Measurements from ENCODE around the gene DPP6.

The DPP6 gene

DNA sequence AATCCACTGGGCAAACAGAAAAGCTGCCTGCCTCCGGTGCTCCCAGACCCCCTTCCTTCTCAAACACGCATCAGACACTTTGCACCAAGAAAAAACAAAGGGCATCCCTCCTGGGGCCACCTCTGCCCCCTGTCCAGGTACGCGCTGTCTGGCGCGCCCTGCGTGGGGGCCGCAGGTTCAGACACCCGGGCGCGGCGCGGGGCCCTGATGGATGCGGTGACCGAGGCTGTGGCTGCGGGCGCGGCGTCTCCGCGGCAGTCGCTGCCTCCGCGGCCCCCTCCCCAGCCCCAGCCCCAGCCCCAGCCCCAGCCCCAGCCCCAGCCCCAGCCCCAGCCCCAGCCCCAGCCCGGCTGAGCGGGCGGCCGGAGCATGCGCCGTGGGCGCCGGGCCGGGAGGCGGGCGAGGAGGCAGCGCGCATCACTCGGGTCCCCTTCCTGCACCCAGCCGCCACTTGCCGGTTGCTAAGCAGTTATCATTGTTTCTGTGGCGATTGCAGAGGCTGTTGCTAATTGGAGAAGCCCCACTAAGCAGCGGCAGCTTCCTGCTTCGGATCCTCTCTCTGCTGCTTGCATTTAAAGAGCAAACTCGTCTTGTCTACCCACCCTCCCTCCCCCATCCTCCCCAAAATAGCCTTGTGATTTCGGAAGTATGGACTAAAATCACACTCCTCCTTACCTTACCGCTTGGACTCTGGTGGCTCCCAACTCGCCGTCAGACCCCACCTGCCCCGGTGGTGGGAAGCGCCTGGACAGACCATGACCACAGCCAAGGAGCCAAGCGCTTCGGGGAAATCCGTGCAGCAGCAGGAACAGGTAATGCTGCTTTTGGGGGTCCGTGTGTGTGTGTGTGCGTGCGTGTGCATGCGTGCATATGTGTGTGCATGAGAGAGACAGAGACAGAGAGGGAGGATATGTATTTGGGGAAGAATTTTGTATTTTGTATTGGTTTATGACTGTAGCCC lies 252.8 kb downstream of the DPP6 start:
- H3K9me3 ChIP-seq (ENCODE audit: low read depth, low read length) = no peaks in the 10 kb centered on the region
- no peak for DNase-seq (ENCODE audit: low read depth, low spot score)
- H3K27ac ChIP-seq = no peak overlapping the region
- no peaks in the 10 kb centered on the region for H3K36me3 ChIP-seq (ENCODE audit: insufficient read depth, low read length)
- TF ChIP-seq POLR2AphosphoS5 (IDR thresholded peaks at IDR 0.05; ENCODE audit: borderline replicate concordance, low read depth, low read length) (no peak), EZH2 (IDR thresholded peaks at IDR 0.05) (no peak), FOXP2 (optimal IDR thresholded peaks at IDR 0.05; ENCODE audit: control extremely low read depth, extremely low read length, insufficient read depth) (no peak)
- H3K4me3 ChIP-seq = no peak overlapping the region
- no peak overlapping the region for H3K9ac ChIP-seq (ENCODE audit: insufficient read length)

DNA sequence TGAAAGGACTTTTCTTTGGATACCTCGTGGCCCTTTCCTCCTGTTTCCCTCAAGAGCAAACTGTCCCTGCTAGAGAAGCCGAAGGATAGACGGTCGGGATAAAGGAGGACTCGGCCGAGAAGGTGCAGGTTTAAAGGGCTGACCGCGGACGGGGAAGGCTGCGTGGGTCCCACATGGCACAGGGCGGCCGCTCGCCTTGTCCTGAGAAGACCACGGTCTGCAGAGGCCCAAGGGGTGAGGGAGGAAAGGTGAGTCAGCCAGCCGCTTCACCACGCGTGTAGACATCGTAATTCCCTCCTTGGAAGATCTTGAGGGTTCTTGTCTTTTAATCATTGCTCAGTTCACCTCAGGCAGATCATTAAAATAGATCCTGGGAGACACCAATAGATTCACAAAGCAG lies 253.8 kb downstream of the DPP6 start:
- TF ChIP-seq POLR2AphosphoS5 (IDR thresholded peaks at IDR 0.05; ENCODE audit: borderline replicate concordance, low read depth, low read length) (no peak), EZH2 (IDR thresholded peaks at IDR 0.05) (no peak), FOXP2 (optimal IDR thresholded peaks at IDR 0.05; ENCODE audit: control extremely low read depth, extremely low read length, insufficient read depth) (no peak)
- Histone ChIP-seq H3K9me3 (ENCODE audit: low read depth, low read length) (no peaks in the 10 kb centered on the region), H3K36me3 (ENCODE audit: insufficient read depth, low read length) (no peaks in the 10 kb centered on the region), H3K9ac (ENCODE audit: insufficient read length) (no peak overlapping the region), H3K4me3 (no peak overlapping the region), H3K27ac (no peak overlapping the region)
- no peak for DNase-seq (ENCODE audit: low read depth, low spot score)

DNA sequence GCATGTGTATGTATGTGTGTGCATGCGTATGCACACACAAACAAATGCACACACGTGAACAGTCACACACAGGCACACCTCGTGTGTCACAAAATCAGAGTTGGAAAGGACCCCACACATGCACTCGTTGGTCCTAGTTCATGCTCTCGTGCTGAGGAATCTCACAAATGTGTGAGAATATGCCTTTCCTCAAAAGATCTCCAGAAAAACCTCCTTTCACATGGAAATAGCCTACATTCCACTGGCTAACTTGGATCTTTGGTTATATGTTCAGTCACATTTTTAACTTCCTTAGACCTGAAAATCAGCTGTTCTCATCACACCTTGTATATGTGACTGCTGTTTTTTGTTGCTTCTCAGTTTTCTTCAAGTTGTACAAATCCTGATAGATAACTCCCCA lies 256.7 kb downstream of the DPP6 start:
- DNase-seq (ENCODE audit: low read depth, low spot score) = no peak
- H3K4me3 ChIP-seq = no peak overlapping the region
- TF ChIP-seq POLR2AphosphoS5 (IDR thresholded peaks at IDR 0.05; ENCODE audit: borderline replicate concordance, low read depth, low read length) (no peak), FOXP2 (optimal IDR thresholded peaks at IDR 0.05; ENCODE audit: control extremely low read depth, extremely low read length, insufficient read depth) (no peak), EZH2 (IDR thresholded peaks at IDR 0.05) (no peak)
- no peak overlapping the region for H3K9ac ChIP-seq (ENCODE audit: insufficient read length)
- no peak overlapping the region for H3K27ac ChIP-seq
- H3K9me3 ChIP-seq (ENCODE audit: low read depth, low read length) = no peaks in the 10 kb centered on the region
- H3K36me3 ChIP-seq (ENCODE audit: insufficient read depth, low read length) = no peaks in the 10 kb centered on the region

DNA sequence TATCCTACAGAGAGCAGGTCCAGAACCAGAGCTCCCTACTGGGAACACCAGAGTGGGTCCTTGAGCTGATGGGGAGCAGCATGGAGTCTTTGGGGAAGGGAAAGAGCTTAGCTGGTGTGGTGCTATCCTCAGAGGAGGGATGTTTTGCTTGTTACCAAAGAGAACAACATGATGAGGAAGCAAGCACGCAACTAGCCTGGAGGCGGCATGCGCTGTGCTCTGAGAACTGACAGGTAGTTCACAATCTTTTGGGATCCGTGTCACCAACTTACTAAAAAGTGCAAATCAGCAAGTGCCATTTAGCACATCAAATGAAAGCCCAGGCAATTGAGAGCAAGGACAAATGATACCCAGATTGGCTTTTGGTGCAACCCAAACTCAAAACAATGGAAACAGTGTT lies 257.9 kb downstream of the DPP6 start:
- TF ChIP-seq EZH2 (IDR thresholded peaks at IDR 0.05) (no peak), POLR2AphosphoS5 (IDR thresholded peaks at IDR 0.05; ENCODE audit: borderline replicate concordance, low read depth, low read length) (no peak), FOXP2 (optimal IDR thresholded peaks at IDR 0.05; ENCODE audit: control extremely low read depth, extremely low read length, insufficient read depth) (no peak)
- Histone ChIP-seq H3K9me3 (ENCODE audit: low read depth, low read length) (no peaks in the 10 kb centered on the region), H3K4me3 (no peak overlapping the region), H3K27ac (no peak overlapping the region), H3K9ac (ENCODE audit: insufficient read length) (no peak overlapping the region), H3K36me3 (ENCODE audit: insufficient read depth, low read length) (no peaks in the 10 kb centered on the region)
- no peak for DNase-seq (ENCODE audit: low read depth, low spot score)

DNA sequence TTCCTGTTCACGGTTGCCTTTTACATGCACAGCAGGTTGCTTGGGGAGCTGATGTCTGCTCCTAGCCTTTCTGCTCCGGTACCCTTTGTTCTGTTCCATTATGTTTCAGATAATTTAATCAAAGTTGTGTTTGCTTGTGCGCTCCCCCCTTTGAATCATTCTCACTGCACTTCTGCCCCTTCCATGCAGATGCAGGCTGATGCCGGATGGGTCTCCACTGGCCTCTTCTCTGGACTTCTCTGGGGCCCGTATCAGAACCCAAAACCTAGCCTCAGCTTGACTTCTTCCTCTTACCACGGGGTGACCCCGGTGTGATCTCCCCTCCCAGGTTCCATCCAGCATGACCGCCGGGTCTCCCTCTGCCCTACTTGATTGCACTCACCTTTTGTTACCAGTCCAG lies 272.0 kb downstream of the DPP6 start:
- H3K36me3 ChIP-seq (ENCODE audit: insufficient read depth, low read length) = no peaks in the 10 kb centered on the region
- H3K4me3 ChIP-seq = no peak overlapping the region
- no peak for DNase-seq (ENCODE audit: low read depth, low spot score)
- H3K9me3 ChIP-seq (ENCODE audit: low read depth, low read length) = no peaks in the 10 kb centered on the region
- H3K9ac ChIP-seq (ENCODE audit: insufficient read length) = no peak overlapping the region
- TF ChIP-seq EZH2 (IDR thresholded peaks at IDR 0.05) (no peak), POLR2AphosphoS5 (IDR thresholded peaks at IDR 0.05; ENCODE audit: borderline replicate concordance, low read depth, low read length) (no peak), FOXP2 (optimal IDR thresholded peaks at IDR 0.05; ENCODE audit: control extremely low read depth, extremely low read length, insufficient read depth) (no peak)
- no peak overlapping the region for H3K27ac ChIP-seq

DNA sequence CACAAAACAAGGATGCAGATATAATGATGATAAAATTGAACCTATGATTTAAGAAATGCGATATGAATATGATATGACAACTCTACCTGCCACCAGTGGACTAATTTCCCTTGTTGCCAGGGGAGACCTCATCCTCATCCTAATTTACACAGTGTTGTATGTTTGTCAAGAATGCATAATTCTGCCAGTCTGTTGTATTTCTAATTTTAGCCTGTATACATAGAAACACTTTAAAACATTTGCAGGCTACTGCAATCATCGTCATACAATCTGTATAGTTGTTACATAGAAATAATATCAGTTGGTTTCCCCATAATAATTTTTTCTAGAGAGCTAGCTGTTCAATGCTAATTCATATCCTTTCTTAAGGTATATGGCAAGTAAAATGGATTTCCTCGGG lies 274.2 kb downstream of the DPP6 start:
- no peaks in the 10 kb centered on the region for H3K36me3 ChIP-seq (ENCODE audit: insufficient read depth, low read length)
- no peak overlapping the region for H3K4me3 ChIP-seq
- no peak for DNase-seq (ENCODE audit: low read depth, low spot score)
- TF ChIP-seq EZH2 (IDR thresholded peaks at IDR 0.05) (no peak), FOXP2 (optimal IDR thresholded peaks at IDR 0.05; ENCODE audit: control extremely low read depth, extremely low read length, insufficient read depth) (no peak), POLR2AphosphoS5 (IDR thresholded peaks at IDR 0.05; ENCODE audit: borderline replicate concordance, low read depth, low read length) (no peak)
- no peak overlapping the region for H3K9ac ChIP-seq (ENCODE audit: insufficient read length)
- no peak overlapping the region for H3K27ac ChIP-seq
- no peaks in the 10 kb centered on the region for H3K9me3 ChIP-seq (ENCODE audit: low read depth, low read length)

DNA sequence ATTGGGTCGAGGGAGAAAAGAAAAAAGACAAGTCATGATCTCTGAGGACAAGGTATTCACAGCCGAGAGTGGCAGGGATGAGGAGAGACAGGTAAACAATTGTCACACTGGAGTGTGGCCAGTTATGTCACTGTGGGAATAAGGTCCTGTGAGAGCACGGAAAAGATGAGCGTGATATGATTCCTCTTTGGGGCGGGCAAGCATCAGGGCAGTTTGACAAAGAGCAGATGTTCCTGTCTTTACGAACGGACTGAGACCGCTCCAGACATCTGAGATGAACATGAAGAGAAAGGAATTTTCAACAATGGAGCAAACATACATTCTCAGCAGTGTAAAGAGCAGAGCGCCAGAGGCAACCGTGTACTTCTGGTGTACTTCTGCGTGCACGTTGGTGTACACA lies 278.1 kb downstream of the DPP6 start:
- no peak overlapping the region for H3K9ac ChIP-seq (ENCODE audit: insufficient read length)
- H3K4me3 ChIP-seq = no peak overlapping the region
- H3K36me3 ChIP-seq (ENCODE audit: insufficient read depth, low read length) = no peaks in the 10 kb centered on the region
- no peaks in the 10 kb centered on the region for H3K9me3 ChIP-seq (ENCODE audit: low read depth, low read length)
- H3K27ac ChIP-seq = no peak overlapping the region
- no peak for DNase-seq (ENCODE audit: low read depth, low spot score)
- TF ChIP-seq POLR2AphosphoS5 (IDR thresholded peaks at IDR 0.05; ENCODE audit: borderline replicate concordance, low read depth, low read length) (no peak), FOXP2 (optimal IDR thresholded peaks at IDR 0.05; ENCODE audit: control extremely low read depth, extremely low read length, insufficient read depth) (no peak), EZH2 (IDR thresholded peaks at IDR 0.05) (no peak)

DNA sequence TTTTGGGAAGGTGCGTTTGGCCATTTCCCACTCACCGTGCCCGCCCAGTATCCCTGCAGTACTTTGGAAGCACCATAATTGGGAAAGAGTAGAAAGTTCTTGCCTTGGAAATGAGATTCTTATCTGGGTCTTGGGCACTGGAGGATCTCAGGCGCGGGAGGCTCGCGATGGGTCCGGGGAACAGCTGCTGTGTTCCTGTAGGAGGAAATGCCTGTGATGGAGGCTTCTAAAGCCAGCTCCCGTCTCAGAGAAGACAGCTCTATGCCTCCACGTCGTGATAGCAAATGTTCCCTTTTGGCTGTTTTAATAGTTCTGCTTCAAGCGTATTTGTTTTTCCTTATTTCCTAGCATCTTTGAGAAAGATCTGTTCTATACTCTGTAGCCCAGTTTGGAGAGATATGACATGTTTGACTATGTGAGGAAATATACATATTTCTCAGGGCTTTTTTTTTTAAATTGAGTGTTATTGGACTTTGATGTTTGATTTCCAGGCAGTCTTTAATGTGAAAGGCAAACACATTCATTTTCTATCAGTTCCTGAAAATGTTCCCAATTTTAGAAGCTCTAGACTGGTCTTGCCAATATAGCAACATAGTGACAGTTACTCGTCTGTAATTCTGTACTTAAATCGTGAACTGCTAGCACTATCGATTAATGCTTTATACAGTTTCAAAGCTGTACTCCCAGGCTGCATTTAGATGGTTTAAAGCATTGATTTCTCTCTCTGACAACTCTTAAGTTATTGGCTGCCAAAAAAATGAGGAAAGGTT lies 280.8 kb downstream of the DPP6 start:
- Histone ChIP-seq H3K9me3 (ENCODE audit: low read depth, low read length) (no peaks in the 10 kb centered on the region), H3K27ac (no peak overlapping the region), H3K36me3 (ENCODE audit: insufficient read depth, low read length) (no peaks in the 10 kb centered on the region), H3K9ac (ENCODE audit: insufficient read length) (no peak overlapping the region), H3K4me3 (no peak overlapping the region)
- TF ChIP-seq POLR2AphosphoS5 (IDR thresholded peaks at IDR 0.05; ENCODE audit: borderline replicate concordance, low read depth, low read length) (no peak), EZH2 (IDR thresholded peaks at IDR 0.05) (no peak), FOXP2 (optimal IDR thresholded peaks at IDR 0.05; ENCODE audit: control extremely low read depth, extremely low read length, insufficient read depth) (no peak)
- no peak for DNase-seq (ENCODE audit: low read depth, low spot score)
